Karpas-422 (cell line): ENCODE results near the gene PRDM16. TPM values are rescaled to one million over a fixed set of nuclear protein-coding genes. Genes with fewer than 3 reads are reported as not detected.

Experiments used
- DNase-seq: peaks from one replicate; pipeline ENCODE4 v3.0.0-alpha.2; 2015
- H2AFZ ChIP-seq: fragments of 200-600 bp; sonication (generic); 2 replicates; pipeline ENCODE4 v1.6.1; 2014; ENCODE audit warnings: antibody characterized with exemption, low read length, mixed read lengths
- H3K27ac ChIP-seq: fragments of 200-600 bp; sonication (generic); 2 replicates; pipeline ENCODE4 v1.5.1; 2014; ENCODE audit warnings: mild to moderate bottlenecking, low read length, moderate library complexity
- H3K27me3 ChIP-seq: fragments of 200-600 bp; sonication (generic); 2 replicates; pipeline ENCODE4 v1.6.1; 2014; ENCODE audit warnings: low read length, mixed read lengths
- H3K36me3 ChIP-seq: fragments of 200-600 bp; sonication (generic); 2 replicates; pipeline ENCODE4 v1.6.1; 2014; ENCODE audit warnings: low read length, mixed read lengths; ENCODE audit not compliant: insufficient read depth
- H3K4me1 ChIP-seq: fragments of 200-600 bp; sonication (generic); 2 replicates; pipeline ENCODE4 v1.6.1; 2014; ENCODE audit warnings: mild to moderate bottlenecking, low read length, mixed read lengths
- H3K4me2 ChIP-seq: fragments of 200-600 bp; sonication (generic); 2 replicates; pipeline ENCODE4 v1.6.1; 2014; ENCODE audit warnings: low read length, low read depth, mild to moderate bottlenecking; ENCODE audit not compliant: poor library complexity, severe bottlenecking
- H3K4me3 ChIP-seq: fragments of 200-600 bp; sonication (generic); 2 replicates; pipeline ENCODE4 v1.5.1; 2014; ENCODE audit warnings: mild to moderate bottlenecking, antibody characterized with exemption, low read length, mixed read lengths
- H3K79me2 ChIP-seq: fragments of 200-600 bp; sonication (generic); 2 replicates; pipeline ENCODE4 v1.6.1; 2014; ENCODE audit warnings: mild to moderate bottlenecking, low read length, mixed read lengths
- H3K9ac ChIP-seq: fragments of 200-600 bp; sonication (generic); 2 replicates; pipeline ENCODE4 v1.6.0; 2014; ENCODE audit warnings: low read length
- H3K9me2 ChIP-seq: fragments of 200-600 bp; sonication (generic), shearing (Covaris generic); replicated peaks from 2 replicates; pipeline ENCODE4 v1.6.0; 2014; ENCODE audit warnings: mild to moderate bottlenecking, low read length, moderate library complexity; ENCODE audit not compliant: insufficient read depth
- H3K9me3 ChIP-seq: fragments of 300-700, 200-600 bp; sonication (generic); 2 replicates; pipeline ENCODE4 v1.6.1; 2014; ENCODE audit warnings: low read length, mixed read lengths
- H4K20me1 ChIP-seq: fragments of 200-600 bp; sonication (generic); 2 replicates; pipeline ENCODE4 v1.6.1; 2014; ENCODE audit warnings: mild to moderate bottlenecking, antibody characterized with exemption, low read length, low read depth; ENCODE audit not compliant: insufficient read depth
- total RNA-seq: library from RNA; depleted of rRNA; stranded (reverse); fragments of >200 nt; shearing (Covaris generic); gene quantifications from 2 replicates; pipeline ENCODE4 v1.2.3, GENCODE V29; 2014; ENCODE audit warnings: low replicate concordance

PRDM16 gene
- total RNA-seq, 1 experiment from 2014 or later: not detected

DNA sequence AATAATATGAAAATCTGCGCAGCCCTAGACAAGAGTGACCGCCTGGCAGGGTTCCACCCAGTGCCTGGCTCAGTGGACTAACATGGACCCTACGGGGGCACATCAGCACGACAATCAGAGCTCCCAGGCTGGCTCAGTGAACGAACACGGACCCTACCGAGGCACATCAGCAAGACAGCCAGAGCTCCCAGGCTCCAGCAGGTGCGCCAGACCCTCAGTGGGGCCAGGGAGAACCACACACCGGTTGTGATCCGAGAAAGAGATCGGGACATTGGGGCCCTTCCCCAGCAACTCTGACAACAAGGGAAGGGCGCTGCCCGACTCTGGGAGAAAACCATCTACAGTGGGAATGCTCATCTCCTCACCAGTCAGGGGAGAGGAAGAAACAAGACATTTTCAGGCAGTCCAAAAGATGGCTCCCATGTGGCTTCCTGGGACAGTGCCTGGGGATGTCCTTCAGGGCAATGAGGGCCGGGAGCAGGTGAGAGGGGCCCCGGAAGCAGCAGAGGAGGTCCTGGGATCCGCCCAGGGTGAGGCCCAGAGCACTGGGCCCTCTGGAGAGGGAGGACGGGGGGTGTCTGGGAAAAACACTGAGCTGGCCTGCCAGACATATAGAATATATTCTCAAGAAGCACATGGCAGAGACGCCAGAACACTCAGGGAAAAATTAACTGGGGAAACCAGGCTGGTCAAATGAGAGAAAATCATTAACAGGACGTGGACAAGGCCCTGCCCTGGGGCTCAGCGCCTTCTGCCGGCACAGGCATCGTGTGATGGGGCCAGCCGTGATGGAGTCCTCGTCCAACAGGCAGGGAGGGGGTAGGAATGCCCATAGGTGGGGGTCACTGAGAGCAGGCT, 390.3 kb downstream of the PRDM16 start:
- H3K9me3 ChIP-seq: no peaks in the 10 kb centered on the region
- H3K9ac ChIP-seq: no peak overlapping the region
- H3K9me2 ChIP-seq: no peaks in the 10 kb centered on the region
- H3K4me3 ChIP-seq: no peak overlapping the region
- no peak overlapping the region for H2AFZ ChIP-seq
- no peaks in the 10 kb centered on the region for H3K79me2 ChIP-seq
- no peak for DNase-seq
- no peaks in the 10 kb centered on the region for H4K20me1 ChIP-seq
- H3K27ac ChIP-seq: no peak overlapping the region
- H3K27me3 ChIP-seq: no peaks in the 10 kb centered on the region
- H3K4me2 ChIP-seq: no peak overlapping the region
- H3K36me3 ChIP-seq: no peaks in the 10 kb centered on the region
- no peaks in the 10 kb centered on the region for H3K4me1 ChIP-seq

DNA sequence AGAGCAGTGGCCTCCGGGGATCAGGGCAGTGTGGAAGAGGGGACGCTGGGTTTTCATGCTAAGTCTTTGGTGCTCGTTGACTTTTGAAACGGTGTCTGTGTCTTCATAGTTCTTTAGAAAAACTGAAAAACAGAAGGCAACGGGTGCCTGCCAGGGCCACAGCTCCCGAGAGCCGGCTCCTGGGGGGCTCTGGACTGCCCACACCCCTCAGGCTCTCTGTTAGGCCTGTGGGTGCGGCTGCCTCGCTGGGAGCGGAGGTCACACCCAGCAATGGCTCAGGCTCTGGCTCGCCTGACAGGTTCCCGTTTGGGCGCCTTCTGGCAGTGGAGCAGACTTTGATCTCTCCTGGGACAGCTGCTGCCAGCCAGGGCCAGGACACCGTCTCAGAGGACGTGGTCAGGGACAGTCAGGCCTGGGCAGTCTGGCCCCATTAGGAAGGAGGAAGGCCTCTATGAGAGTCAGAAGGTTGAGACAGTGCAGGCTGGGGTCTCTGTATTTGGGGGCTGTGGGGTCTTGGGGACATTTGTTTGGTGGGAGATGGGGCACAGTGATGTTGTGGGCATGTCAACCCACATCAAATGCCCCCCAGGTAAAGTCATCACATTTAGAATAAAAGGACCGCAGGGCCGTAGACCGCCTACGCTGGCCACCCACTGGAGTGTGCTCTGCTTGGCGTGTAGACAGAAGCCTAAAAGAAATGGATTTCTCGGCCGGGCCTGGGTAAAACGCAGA, 391.1 kb downstream of the PRDM16 start:
- no peaks in the 10 kb centered on the region for H3K9me3 ChIP-seq
- no peaks in the 10 kb centered on the region for H4K20me1 ChIP-seq
- no peak overlapping the region for H3K4me2 ChIP-seq

DNA sequence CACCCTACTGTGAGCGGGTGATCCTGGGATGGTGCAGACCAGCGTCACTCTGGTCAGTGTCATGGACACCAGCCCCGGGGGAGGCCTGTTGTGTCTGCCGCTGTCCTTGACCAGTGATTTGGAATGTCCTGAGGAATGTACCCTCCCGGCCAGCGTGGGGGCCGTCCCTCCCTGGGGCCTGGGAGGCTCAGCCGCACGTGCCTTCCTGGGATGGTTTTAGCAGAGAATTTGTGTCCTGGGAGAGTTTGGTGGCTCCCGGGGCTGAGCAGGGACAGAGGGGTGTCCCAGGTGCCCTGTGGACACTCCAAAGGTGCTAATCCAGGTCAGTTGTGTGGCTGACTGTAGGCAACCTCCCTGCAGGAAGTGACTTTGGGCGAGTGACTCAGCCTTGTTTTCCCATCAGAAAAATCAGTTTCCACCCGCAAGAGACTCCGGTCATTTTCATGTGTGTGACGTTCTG, 391.7 kb downstream of the PRDM16 start:
- no peaks in the 10 kb centered on the region for H3K9me2 ChIP-seq
- no peak overlapping the region for H2AFZ ChIP-seq
- no peaks in the 10 kb centered on the region for H3K27me3 ChIP-seq
- no peak overlapping the region for H3K4me2 ChIP-seq
- H3K27ac ChIP-seq: no peak overlapping the region
- H3K9me3 ChIP-seq: no peaks in the 10 kb centered on the region
- H3K4me1 ChIP-seq: no peaks in the 10 kb centered on the region
- H3K9ac ChIP-seq: no peak overlapping the region
- no peaks in the 10 kb centered on the region for H3K36me3 ChIP-seq
- no peaks in the 10 kb centered on the region for H4K20me1 ChIP-seq
- no peaks in the 10 kb centered on the region for H3K79me2 ChIP-seq
- DNase-seq: no peak
- H3K4me3 ChIP-seq: no peak overlapping the region

More for the DNA sequence above, 391.1 kb downstream of the PRDM16 start:
- Histone ChIP-seq H3K27me3 (no peaks in the 10 kb centered on the region), H3K27ac (no peak overlapping the region), H3K36me3 (no peaks in the 10 kb centered on the region), H3K4me3 (no peak overlapping the region), H3K79me2 (no peaks in the 10 kb centered on the region), H3K4me1 (no peaks in the 10 kb centered on the region), H2AFZ (no peak overlapping the region), H3K9ac (no peak overlapping the region), H3K9me2 (no peaks in the 10 kb centered on the region)
- no peak for DNase-seq

DNA sequence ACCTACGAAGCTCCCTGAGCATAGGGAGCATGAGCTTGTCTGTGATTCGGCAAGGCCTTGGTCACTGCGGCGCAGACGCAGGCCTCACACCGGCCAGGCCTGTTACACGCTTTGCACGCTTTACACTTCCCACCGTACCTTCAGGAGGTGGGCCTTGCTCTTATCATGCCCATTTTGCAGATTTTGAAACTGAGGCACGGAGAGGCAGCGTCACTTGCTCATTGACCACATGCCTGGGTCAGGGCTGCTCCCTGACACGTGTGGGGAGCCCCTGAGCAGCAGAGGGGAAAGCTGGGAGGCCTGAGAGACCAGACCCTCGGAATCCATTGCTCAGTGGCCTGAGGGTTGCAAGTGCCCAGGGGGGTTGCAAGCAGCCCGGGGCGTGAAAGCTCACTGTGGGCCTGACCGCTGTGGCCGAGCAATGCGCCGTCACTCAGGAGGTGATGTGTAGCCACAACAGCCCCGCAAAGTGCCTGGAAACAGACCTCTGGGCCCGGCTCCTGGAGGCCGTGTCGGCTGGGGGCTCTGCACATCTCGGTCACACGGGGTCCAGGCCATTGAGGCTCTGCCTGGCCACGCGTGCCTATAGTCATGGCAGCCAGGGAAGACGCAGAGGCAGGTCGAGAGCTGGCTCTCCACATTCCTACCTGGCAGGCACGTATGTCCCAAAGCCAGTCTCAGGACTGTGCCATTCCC, 392.4 kb downstream of the PRDM16 start:
- Histone ChIP-seq H3K27ac (no peak overlapping the region), H3K27me3 (no peaks in the 10 kb centered on the region), H3K4me1 (no peaks in the 10 kb centered on the region), H3K9ac (no peak overlapping the region), H3K79me2 (no peaks in the 10 kb centered on the region), H3K4me3 (no peak overlapping the region), H3K36me3 (no peaks in the 10 kb centered on the region), H2AFZ (no peak overlapping the region), H3K9me2 (no peaks in the 10 kb centered on the region), H3K4me2 (no peak overlapping the region), H3K9me3 (no peaks in the 10 kb centered on the region), H4K20me1 (no peaks in the 10 kb centered on the region)
- no peak for DNase-seq

DNA sequence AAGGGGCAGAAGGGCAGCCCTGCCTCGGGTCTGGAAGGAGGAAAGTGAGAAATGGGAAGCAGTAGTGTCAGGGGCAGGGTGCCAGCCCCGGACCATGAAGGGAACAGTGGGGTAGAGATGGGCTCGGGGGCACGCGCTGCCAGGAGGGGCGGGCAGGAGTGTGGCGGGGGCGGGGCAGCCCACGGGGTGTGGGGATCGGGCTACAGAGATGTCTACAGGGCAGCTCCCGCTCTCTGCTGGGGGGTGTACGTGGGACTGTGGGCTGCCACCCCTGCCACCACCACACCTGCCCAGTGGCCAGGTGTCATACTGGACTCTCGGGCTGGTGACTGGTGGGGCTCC, 392.9 kb downstream of the PRDM16 start:
- Histone ChIP-seq H3K36me3 (no peaks in the 10 kb centered on the region), H3K27ac (no peak overlapping the region), H4K20me1 (no peaks in the 10 kb centered on the region), H2AFZ (no peak overlapping the region), H3K4me3 (no peak overlapping the region), H3K27me3 (no peaks in the 10 kb centered on the region), H3K4me1 (no peaks in the 10 kb centered on the region), H3K9me3 (no peaks in the 10 kb centered on the region), H3K79me2 (no peaks in the 10 kb centered on the region), H3K9me2 (no peaks in the 10 kb centered on the region), H3K9ac (no peak overlapping the region), H3K4me2 (no peak overlapping the region)
- no peak for DNase-seq

DNA sequence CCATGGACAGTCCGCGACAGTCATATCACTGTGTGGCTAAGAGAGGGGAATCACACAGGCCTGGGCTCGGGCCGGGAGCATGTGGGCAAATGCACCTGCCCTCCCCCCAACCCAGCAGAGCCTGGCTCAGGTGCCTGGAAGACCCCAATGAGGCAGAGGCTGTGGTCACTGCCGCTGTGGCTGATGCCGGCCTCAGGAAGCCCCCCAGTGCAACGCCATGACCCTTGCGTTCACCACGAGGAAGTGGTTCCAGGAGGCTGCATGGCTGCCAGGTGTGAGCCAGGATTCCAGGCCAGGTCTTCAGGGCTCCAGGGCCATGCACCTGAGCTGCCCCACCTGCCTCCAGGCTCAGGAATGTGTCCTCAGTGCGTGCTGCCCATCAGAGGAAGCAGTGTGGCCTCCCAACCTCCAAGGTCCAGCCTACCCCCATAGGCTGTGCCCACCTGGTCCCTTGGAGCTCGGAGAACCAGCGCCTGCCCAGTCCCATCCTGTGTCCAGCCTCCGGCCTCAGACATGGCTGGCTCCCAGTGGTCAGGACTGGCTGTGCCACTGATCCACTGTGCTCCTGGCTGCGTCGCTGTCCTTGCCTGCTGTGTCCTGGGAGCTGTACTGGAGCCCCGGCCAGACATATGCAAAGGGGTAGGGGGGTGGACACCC, 393.5 kb downstream of the PRDM16 start:
- no peaks in the 10 kb centered on the region for H4K20me1 ChIP-seq
- no peak overlapping the region for H3K4me2 ChIP-seq
- H3K9ac ChIP-seq: no peak overlapping the region
- no peaks in the 10 kb centered on the region for H3K9me3 ChIP-seq
- no peak overlapping the region for H3K4me3 ChIP-seq
- H3K27me3 ChIP-seq: no peaks in the 10 kb centered on the region
- H3K9me2 ChIP-seq: no peaks in the 10 kb centered on the region
- H2AFZ ChIP-seq: no peak overlapping the region
- no peaks in the 10 kb centered on the region for H3K79me2 ChIP-seq
- H3K4me1 ChIP-seq: no peaks in the 10 kb centered on the region
- no peaks in the 10 kb centered on the region for H3K36me3 ChIP-seq
- DNase-seq: no peak
- H3K27ac ChIP-seq: no peak overlapping the region

DNA sequence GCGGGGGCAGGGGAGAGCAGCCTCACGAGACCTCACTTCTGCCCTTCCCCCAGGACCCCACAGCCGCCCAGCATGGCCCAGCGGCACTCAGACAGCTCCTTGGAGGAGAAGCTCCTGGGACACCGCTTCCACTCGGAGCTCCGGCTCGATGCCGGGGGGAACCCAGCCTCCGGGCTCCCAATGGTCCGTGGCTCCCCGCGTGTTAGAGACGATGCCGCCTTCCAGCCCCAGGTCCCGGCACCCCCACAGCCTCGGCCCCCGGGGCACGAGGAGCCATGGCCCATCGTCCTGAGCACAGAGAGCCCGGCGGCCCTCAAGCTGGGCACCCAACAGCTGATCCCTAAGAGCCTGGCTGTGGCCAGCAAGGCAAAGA, 394.0 kb downstream of the PRDM16 start:
- Histone ChIP-seq H3K79me2 (no peaks in the 10 kb centered on the region), H3K9me2 (no peaks in the 10 kb centered on the region), H3K27me3 (no peaks in the 10 kb centered on the region), H3K4me2 (no peak overlapping the region), H3K36me3 (no peaks in the 10 kb centered on the region), H4K20me1 (no peaks in the 10 kb centered on the region), H3K9ac (no peak overlapping the region), H2AFZ (no peak overlapping the region), H3K4me1 (no peaks in the 10 kb centered on the region), H3K27ac (no peak overlapping the region), H3K4me3 (no peak overlapping the region), H3K9me3 (no peaks in the 10 kb centered on the region)
- no peak for DNase-seq

DNA sequence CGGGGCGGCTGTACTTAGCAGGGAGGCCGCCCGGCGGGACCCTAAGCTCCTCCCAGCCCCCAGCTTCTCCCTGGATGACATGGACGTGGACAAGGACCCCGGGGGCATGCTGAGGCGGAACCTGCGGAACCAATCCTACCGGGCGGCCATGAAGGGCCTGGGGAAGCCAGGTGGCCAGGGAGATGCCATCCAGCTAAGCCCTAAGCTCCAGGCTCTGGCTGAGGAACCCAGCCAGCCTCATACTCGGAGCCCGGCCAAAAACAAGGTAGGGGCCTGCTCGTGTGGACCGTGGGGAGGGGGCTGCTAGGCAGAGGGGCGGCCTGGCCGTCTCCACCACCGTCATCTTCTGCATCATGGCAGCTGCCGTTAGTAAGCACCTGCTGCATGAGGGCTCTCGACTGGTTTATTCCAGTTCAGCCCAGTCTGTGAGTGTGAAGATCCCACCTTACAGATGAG, 394.4 kb downstream of the PRDM16 start:
- Histone ChIP-seq H3K36me3 (no peaks in the 10 kb centered on the region), H3K27ac (no peak overlapping the region), H4K20me1 (no peaks in the 10 kb centered on the region), H3K79me2 (no peaks in the 10 kb centered on the region), H3K9me3 (no peaks in the 10 kb centered on the region), H3K27me3 (no peaks in the 10 kb centered on the region), H3K4me1 (no peaks in the 10 kb centered on the region), H3K4me2 (no peak overlapping the region), H2AFZ (no peak overlapping the region), H3K9me2 (no peaks in the 10 kb centered on the region), H3K9ac (no peak overlapping the region), H3K4me3 (no peak overlapping the region)
- no peak for DNase-seq
